Vagina (tissue), 2 donors: ENCODE results near the gene TOGARAM1.
A peak's percentile ranks its signal among the peaks of the same experiment; 100 is the strongest.

Experiments used
- POLR2AphosphoS5 ChIP-seq, 2 donors: sonication (generic); formaldehyde crosslinking; IDR thresholded peaks; one replicate each; pipeline ENCODE4 v1.9.0; 2017; ENCODE audit warnings: antibody characterized with exemption in 2 of 2, mild to moderate bottlenecking in 2 of 2, low read depth in 1 of 2; ENCODE audit not compliant: insufficient read depth in 1 of 2
- TF ChIP-seq, protein P1 (sequence below), 3 experiments: fragments of 450-650 bp in 2 of 3; fragments of 200-600 bp in 1 of 3; sonication (generic) in 1 of 3; IDR thresholded peaks; one replicate each; pipeline ENCODE4 v1.5.1; 2017 to 2019; ENCODE audit warnings: antibody characterized with exemption in 3 of 3, mild to moderate bottlenecking in 2 of 3, moderate library complexity in 2 of 3

DNA sequence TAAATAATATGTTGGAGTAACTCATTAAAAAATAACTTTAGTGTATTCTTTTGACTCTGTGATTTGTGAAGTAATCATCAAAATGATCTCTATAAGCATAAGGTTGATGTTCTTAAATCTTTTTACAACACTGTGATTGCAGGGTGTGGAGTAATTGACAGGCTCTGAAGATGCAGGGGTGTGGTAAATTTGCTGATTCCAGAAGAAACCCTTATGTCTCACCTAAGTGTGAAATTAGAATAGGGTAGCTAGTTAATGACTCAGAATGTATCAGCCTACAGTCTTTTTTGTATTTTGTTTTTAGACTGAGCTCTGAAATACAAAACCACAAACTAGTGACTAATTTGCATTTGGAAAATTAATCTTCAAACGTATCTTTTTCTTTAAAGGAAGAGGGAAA lies 127.8 kb downstream of the TOGARAM1 start:
- TF ChIP-seq, protein P1, sequence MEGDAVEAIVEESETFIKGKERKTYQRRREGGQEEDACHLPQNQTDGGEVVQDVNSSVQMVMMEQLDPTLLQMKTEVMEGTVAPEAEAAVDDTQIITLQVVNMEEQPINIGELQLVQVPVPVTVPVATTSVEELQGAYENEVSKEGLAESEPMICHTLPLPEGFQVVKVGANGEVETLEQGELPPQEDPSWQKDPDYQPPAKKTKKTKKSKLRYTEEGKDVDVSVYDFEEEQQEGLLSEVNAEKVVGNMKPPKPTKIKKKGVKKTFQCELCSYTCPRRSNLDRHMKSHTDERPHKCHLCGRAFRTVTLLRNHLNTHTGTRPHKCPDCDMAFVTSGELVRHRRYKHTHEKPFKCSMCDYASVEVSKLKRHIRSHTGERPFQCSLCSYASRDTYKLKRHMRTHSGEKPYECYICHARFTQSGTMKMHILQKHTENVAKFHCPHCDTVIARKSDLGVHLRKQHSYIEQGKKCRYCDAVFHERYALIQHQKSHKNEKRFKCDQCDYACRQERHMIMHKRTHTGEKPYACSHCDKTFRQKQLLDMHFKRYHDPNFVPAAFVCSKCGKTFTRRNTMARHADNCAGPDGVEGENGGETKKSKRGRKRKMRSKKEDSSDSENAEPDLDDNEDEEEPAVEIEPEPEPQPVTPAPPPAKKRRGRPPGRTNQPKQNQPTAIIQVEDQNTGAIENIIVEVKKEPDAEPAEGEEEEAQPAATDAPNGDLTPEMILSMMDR (IDR thresholded peaks at IDR 0.05) = no peak
- peak in 1 of 2 donors; percentile 36 for TF ChIP-seq POLR2AphosphoS5 (IDR thresholded peaks at IDR 0.05; ENCODE audit: insufficient read depth in 1 of 2, low read depth in 1 of 2)
